Endothelial cell of umbilical vein (primary cell): ENCODE data around the gene SPATA6L.

Experiments used
- EZH2 ChIP-seq: IDR thresholded peaks from 2 replicates; pipeline ENCODE4 v1.6.1; 2012; ENCODE audit warnings: borderline replicate concordance, low read depth, mild to moderate bottlenecking, moderate library complexity, low read length, inconsistent platforms; ENCODE audit not compliant: severe bottlenecking
- FOS ChIP-seq: IDR thresholded peaks from 2 replicates; pipeline ENCODE4 v1.6.1; 2011; ENCODE audit warnings: mild to moderate bottlenecking, low read length, moderate library complexity, borderline replicate concordance; ENCODE audit not compliant: insufficient read depth
- GATA2 ChIP-seq: IDR thresholded peaks from 2 replicates; pipeline ENCODE4 v1.7.0; 2011; ENCODE audit warnings: low read depth, mild to moderate bottlenecking, moderate library complexity, mixed read lengths, low read length; ENCODE audit not compliant: insufficient read length, insufficient read depth
- MYC ChIP-seq: IDR thresholded peaks from one replicate; pipeline ENCODE4 v1.6.1; 2011; ENCODE audit warnings: mild to moderate bottlenecking, low read depth, low read length
- POLR2A ChIP-seq: IDR thresholded peaks from 2 replicates; pipeline ENCODE4 v1.6.1; 2012; ENCODE audit warnings: low read depth, mild to moderate bottlenecking, control low read depth, low read length
- POLR2AphosphoS5 ChIP-seq: IDR thresholded peaks from 2 replicates; pipeline ENCODE4 v1.6.1; 2012; ENCODE audit warnings: low read depth, mild to moderate bottlenecking, control low read depth, low read length, moderate library complexity; ENCODE audit not compliant: insufficient read depth
- TF ChIP-seq, protein P1 (sequence below): IDR thresholded peaks from 2 replicates; pipeline ENCODE4 v1.6.1; 2011; ENCODE audit not compliant: insufficient read depth, insufficient read length
- TF ChIP-seq, protein P2 (sequence below), 2 donors: IDR thresholded peaks; 1 replicate in 1 of 2; 2 replicates in 1 of 2; pipeline ENCODE4 v1.5.1; 2011; ENCODE audit warnings: low read length in 2 of 2, mild to moderate bottlenecking in 2 of 2, moderate library complexity in 2 of 2, control low read depth in 1 of 2, inconsistent platforms in 1 of 2, low read depth in 1 of 2; ENCODE audit not compliant: insufficient read depth in 1 of 2; ENCODE audit errors: extremely low read depth in 1 of 2

DNA sequence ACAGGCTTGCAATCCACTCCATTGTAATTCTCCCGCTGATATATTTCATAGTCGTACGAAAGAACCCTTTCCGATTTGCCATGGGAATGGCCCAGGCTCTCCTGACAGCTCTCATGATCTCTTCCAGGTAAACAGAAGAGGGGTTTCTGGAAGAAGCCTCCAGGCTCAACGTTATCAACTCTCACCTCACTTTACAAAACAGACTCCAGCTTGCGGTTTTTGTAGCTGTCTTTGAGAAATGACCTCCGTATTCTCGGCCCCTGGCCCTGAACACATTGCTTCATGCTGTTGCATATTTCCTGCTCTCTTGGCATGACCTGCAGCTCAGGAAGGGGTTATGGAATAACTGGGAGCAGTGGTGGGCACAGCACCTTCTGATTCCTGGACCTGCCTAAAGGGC lies 90.3 kb downstream of the SPATA6L start:
- TF ChIP-seq, protein P1, sequence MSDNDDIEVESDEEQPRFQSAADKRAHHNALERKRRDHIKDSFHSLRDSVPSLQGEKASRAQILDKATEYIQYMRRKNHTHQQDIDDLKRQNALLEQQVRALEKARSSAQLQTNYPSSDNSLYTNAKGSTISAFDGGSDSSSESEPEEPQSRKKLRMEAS, result no peak
- TF ChIP-seq, protein P2, sequence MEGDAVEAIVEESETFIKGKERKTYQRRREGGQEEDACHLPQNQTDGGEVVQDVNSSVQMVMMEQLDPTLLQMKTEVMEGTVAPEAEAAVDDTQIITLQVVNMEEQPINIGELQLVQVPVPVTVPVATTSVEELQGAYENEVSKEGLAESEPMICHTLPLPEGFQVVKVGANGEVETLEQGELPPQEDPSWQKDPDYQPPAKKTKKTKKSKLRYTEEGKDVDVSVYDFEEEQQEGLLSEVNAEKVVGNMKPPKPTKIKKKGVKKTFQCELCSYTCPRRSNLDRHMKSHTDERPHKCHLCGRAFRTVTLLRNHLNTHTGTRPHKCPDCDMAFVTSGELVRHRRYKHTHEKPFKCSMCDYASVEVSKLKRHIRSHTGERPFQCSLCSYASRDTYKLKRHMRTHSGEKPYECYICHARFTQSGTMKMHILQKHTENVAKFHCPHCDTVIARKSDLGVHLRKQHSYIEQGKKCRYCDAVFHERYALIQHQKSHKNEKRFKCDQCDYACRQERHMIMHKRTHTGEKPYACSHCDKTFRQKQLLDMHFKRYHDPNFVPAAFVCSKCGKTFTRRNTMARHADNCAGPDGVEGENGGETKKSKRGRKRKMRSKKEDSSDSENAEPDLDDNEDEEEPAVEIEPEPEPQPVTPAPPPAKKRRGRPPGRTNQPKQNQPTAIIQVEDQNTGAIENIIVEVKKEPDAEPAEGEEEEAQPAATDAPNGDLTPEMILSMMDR (IDR thresholded peaks at IDR 0.05; ENCODE audit: extremely low read depth in 1 of 2, insufficient read depth in 1 of 2, low read depth in 1 of 2, low read length in 2 of 2), result no peak
- TF ChIP-seq EZH2 (no peak), POLR2AphosphoS5 (no peak), POLR2A (no peak), GATA2 (no peak), FOS (no peak), MYC (no peak)
